T-helper 2 cell treated with Interferon-gamma antibody and Interleukin-4, amounts not matched to agents 5 μg/mL and 100 μg/mL, for 36 hours (primary cell): Measurements from ENCODE around the gene SMIM35.

Experiments used
- DNase-seq: peaks from one replicate; pipeline ENCODE4 v3.0.0; 2021; ENCODE audit warnings: low spot score
- H3K27ac Mint-ChIP-seq: one replicate; pipeline ENCODE4 v1.8.0; 2021; ENCODE audit warnings: mild to moderate bottlenecking, mixed read lengths
- H3K27me3 Mint-ChIP-seq: one replicate; pipeline ENCODE4 v1.8.0; 2021; ENCODE audit warnings: low read depth, mixed read lengths
- H3K36me3 Mint-ChIP-seq: one replicate; pipeline ENCODE4 v1.8.0; 2021; ENCODE audit warnings: low read depth, mixed read lengths
- H3K4me1 Mint-ChIP-seq: one replicate; pipeline ENCODE4 v1.8.0; 2021; ENCODE audit warnings: low read depth, mixed read lengths
- H3K4me3 Mint-ChIP-seq: one replicate; pipeline ENCODE4 v1.8.0; 2022; ENCODE audit warnings: mild to moderate bottlenecking, moderate library complexity, mixed read lengths
- H3K9me3 Mint-ChIP-seq: one replicate; pipeline ENCODE4 v1.8.0; 2021; ENCODE audit warnings: mixed read lengths

SMIM35 gene

GRCh38 chr11:118028626-118029025, 58.1 kb downstream of the SMIM35 start:
- peaks cover 35% of the 10 kb centered on the region for H3K4me1 Mint-ChIP-seq
- peaks cover 24% of the 10 kb centered on the region for H3K9me3 Mint-ChIP-seq
- DNase-seq: no peak
- peak overlapping the region; percentile 49 for H3K27ac Mint-ChIP-seq
- H3K4me3 Mint-ChIP-seq: no peak overlapping the region
- H3K27me3 Mint-ChIP-seq: no peaks in the 10 kb centered on the region
- H3K36me3 Mint-ChIP-seq: peaks cover 10% of the 10 kb centered on the region

DNA sequence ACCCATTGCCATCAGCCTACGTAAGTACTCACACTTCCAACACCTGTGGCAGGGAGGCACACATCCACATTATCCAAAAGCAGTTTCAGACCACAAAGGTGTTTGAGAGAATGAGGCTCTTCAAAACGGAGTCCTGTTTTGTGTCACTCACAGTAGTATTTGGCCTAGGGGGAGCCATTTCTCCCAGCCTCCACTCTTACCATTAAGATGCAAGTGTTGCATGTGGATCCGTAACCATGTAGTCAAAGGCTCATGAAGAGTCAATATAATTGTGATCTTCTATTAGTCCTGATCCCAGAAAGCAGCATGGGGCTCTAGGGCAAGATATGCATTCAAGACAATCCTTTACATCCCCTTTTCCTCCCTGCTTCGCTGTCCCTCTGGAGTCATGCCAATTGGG, 59.1 kb downstream of the SMIM35 start:
- no peak for DNase-seq
- H3K9me3 Mint-ChIP-seq: peaks cover 28% of the 10 kb centered on the region
- no peaks in the 10 kb centered on the region for H3K27me3 Mint-ChIP-seq
- no peak overlapping the region for H3K27ac Mint-ChIP-seq
- no peak overlapping the region for H3K4me3 Mint-ChIP-seq
- peaks cover 10% of the 10 kb centered on the region for H3K36me3 Mint-ChIP-seq
- peaks cover 32% of the 10 kb centered on the region for H3K4me1 Mint-ChIP-seq

DNA sequence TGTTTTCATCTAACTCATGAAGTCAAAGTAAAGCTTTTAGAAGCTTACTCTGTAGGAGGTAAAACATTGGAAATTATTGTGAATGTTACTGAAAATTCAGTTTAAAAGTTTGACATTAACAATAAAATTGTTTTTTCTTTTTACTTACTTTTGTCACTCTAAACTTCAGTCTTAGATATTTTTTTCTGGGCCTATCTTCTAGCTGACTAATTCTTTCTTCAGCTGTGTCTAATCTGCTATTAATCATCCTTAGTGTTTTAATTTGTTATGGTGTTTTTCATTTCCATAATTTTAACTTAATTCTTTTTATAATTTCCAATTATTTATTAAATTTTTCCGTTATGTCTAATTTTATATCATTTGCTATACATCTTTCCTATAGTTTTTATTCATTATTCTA, 65.6 kb downstream of the SMIM35 start:
- no peak for DNase-seq
- Mint-ChIP-seq H3K27ac (no peak overlapping the region), H3K4me1 (peaks cover 22% of the 10 kb centered on the region), H3K4me3 (no peak overlapping the region), H3K9me3 (peaks cover 77% of the 10 kb centered on the region), H3K36me3 (peaks cover 42% of the 10 kb centered on the region), H3K27me3 (no peaks in the 10 kb centered on the region)

- no peak overlapping the region for H3K4me3 Mint-ChIP-seq
- no peak for DNase-seq
- no peaks in the 10 kb centered on the region for H3K27me3 Mint-ChIP-seq
- peaks cover 40% of the 10 kb centered on the region for H3K4me1 Mint-ChIP-seq
- H3K9me3 Mint-ChIP-seq: peaks cover 72% of the 10 kb centered on the region
- no peak overlapping the region for H3K27ac Mint-ChIP-seq
- peaks cover 54% of the 10 kb centered on the region for H3K36me3 Mint-ChIP-seq
Measured at GRCh38 chr11:118018401-118018800, 68.4 kb downstream of the SMIM35 start.

DNA sequence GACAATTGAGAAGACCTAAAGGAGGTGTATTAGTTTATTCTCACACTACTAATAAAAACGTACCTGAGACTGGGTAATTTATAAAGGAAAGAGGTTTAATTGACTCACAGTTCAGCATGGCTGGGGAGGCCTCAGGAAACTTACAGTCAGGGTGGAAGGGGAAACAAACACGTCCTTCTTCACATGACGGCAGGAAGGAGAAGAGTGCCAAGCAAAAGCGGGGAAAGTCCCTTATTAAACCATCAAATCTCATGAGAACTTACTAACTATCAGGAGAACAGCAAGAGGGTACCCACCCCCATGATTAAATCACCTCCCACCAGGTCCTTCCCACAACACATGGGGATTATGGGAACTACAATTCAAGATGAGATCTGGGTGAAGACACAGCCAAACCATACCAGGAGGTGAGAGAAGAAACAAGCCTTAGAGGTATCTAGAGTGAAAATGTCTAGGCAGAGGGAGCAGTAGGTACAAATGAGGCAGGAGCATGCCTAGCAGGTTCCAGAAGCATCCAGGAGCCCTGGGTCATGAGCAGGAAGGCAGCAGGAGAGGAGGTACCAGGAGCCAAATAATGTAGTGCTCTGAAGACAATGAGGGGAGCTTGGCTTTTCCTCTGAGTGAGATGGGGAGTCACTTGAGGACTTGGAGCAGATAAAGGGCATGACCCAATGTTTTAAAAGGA, 69.0 kb downstream of the SMIM35 start:
- Mint-ChIP-seq H3K4me3 (no peak overlapping the region), H3K27me3 (no peaks in the 10 kb centered on the region), H3K36me3 (peaks cover 59% of the 10 kb centered on the region), H3K4me1 (peaks cover 43% of the 10 kb centered on the region), H3K9me3 (peaks cover 68% of the 10 kb centered on the region), H3K27ac (no peak overlapping the region)
- DNase-seq: no peak

- Mint-ChIP-seq H3K9me3 (peaks cover 63% of the 10 kb centered on the region), H3K4me3 (no peak overlapping the region), H3K36me3 (peaks cover 60% of the 10 kb centered on the region), H3K4me1 (peaks cover 49% of the 10 kb centered on the region), H3K27me3 (no peaks in the 10 kb centered on the region), H3K27ac (peak overlapping the region; percentile 5)
- no peak for DNase-seq
Measured at GRCh38 chr11:118017111-118017510, 69.7 kb downstream of the SMIM35 start.

DNA sequence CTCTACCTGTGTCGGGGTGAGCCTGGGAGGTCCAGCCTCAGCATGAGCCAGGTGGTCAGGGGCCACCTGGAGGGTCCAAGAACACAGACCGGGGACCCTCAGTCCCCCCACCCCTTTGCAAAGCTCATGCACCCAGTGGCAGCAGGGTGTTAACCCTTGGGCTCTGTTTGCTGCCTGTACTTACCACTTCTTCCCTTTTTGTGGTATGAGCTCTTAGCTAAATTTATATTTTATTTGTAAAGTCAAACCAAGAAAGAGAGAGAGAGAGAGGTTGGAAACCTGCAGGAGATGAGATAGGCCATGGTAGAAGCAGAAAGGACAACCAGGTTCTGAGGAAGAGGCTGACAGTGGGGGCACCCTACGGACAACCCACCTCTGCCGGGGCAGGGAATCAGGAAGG, 70.7 kb downstream of the SMIM35 start:
- peak overlapping the region; percentile 89 for H3K27ac Mint-ChIP-seq
- peaks cover 58% of the 10 kb centered on the region for H3K36me3 Mint-ChIP-seq
- peak overlapping the region; percentile 69 for H3K4me3 Mint-ChIP-seq
- peaks cover 55% of the 10 kb centered on the region for H3K9me3 Mint-ChIP-seq
- no peaks in the 10 kb centered on the region for H3K27me3 Mint-ChIP-seq
- peaks cover 56% of the 10 kb centered on the region for H3K4me1 Mint-ChIP-seq
- no peak for DNase-seq

GRCh38 chr11:118015385-118015841, 71.3 kb downstream of the SMIM35 start:
- H3K9me3 Mint-ChIP-seq: peaks cover 48% of the 10 kb centered on the region
- DNase-seq: no peak
- no peaks in the 10 kb centered on the region for H3K27me3 Mint-ChIP-seq

GRCh38 chr11:118014022-118014421, 72.7 kb downstream of the SMIM35 start:
- no peak for DNase-seq
- Mint-ChIP-seq H3K27me3 (no peaks in the 10 kb centered on the region), H3K9me3 (peaks cover 35% of the 10 kb centered on the region), H3K27ac (peak overlapping the region; percentile 89), H3K36me3 (peaks cover 47% of the 10 kb centered on the region), H3K4me1 (peaks cover 67% of the 10 kb centered on the region), H3K4me3 (peak overlapping the region; percentile 58)

More at GRCh38 chr11:118015385-118015841, 71.3 kb downstream of the SMIM35 start:
- Mint-ChIP-seq H3K4me1 (peaks cover 57% of the 10 kb centered on the region), H3K27ac (peak overlapping the region; percentile 89), H3K36me3 (peaks cover 55% of the 10 kb centered on the region), H3K4me3 (peak overlapping the region; percentile 69)

GRCh38 chr11:118012083-118012669, 74.6 kb downstream of the SMIM35 start:
- Mint-ChIP-seq H3K9me3 (peaks cover 18% of the 10 kb centered on the region), H3K4me1 (peaks cover 86% of the 10 kb centered on the region), H3K4me3 (peak overlapping the region; percentile 30), H3K36me3 (peaks cover 38% of the 10 kb centered on the region), H3K27me3 (no peaks in the 10 kb centered on the region), H3K27ac (peak overlapping the region; percentile 88)
- DNase-seq: no peak

DNA sequence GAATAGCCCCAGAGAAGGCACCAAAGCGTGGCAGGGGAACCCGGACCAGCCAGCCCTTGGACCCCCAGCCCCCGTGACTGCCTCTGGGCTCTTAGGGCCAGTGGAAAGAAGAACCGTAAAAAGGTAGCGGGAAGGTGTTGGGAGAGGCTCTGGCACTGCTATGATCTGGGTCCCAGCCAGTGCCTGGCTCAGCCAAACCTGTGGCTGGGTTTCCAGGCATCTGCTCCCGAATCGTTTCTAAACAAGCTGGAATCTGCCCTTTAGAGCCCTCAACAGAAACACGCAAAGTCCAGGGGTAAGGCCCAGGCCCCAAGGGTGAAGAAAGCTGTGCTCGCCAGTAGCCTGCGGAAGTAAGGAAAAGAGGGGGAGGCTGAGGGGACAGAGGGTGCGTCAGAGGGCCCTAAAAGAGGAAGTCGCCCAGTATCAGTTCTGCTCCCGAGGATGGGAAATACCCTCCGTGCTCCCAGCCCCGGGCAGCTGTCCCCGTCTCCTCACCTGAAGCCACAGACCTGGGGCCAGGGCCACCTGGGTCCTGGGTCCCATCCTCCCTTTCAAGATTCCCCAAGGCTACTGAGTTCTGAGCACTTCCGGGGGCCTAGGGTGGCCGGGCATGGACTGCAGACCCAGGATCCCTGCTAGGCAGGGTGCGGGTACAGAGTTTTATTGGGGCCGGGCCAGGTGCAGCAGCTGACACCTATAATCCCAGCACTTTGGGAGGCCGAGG, 75.9 kb downstream of the SMIM35 start:
- no peaks in the 10 kb centered on the region for H3K27me3 Mint-ChIP-seq
- DNase-seq: no peak
- no peak overlapping the region for H3K4me3 Mint-ChIP-seq
- H3K27ac Mint-ChIP-seq: peak overlapping the region; percentile 60
- peaks cover 39% of the 10 kb centered on the region for H3K36me3 Mint-ChIP-seq
- peaks cover 7% of the 10 kb centered on the region for H3K9me3 Mint-ChIP-seq
- H3K4me1 Mint-ChIP-seq: peaks cover 85% of the 10 kb centered on the region

DNA sequence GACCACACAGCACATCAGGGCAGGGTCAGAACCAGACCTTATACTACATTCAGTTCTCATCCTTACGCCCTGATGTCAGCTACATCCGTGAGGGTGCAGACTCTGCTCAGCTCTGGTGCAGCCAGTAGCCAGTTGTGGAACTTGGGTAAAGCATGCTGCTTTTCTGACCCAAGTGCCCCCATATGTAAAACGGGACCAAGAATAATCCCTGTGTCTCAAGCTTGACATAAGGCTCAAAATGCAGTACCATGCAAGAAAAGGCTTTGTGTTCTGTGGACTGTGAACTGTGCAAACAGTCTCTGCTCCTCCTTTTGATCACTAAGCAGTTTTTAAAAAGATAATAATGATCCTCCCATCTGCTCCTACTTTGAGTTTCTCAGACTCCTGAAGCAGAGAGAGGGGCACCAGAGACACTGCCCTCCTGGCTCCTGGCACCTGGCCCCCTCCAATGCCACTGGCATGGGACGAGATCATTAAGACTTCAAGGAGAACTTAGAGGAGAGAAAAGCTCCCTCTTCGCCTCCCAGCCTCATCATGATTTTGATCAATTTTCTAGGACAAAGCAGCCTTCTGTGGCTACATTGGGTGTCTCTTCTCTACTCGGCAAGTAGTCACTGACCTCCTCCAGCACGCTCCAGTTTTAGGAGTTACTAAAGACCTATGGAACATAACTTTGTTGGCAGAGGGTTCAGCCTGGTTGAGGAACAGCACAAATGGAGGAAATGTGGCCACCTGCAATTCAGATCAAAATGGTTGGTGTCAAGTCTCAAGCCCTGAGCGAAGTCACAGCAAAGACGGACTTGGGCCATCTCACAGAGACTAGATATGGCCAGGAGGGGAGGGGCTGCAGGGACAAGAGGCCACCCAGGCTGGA, 76.7 kb downstream of the SMIM35 start:
- H3K9me3 Mint-ChIP-seq: peaks cover 7% of the 10 kb centered on the region
- peak overlapping the region; percentile 60 for H3K27ac Mint-ChIP-seq
- no peak overlapping the region for H3K4me3 Mint-ChIP-seq
- peaks cover 41% of the 10 kb centered on the region for H3K36me3 Mint-ChIP-seq
- H3K4me1 Mint-ChIP-seq: peaks cover 84% of the 10 kb centered on the region
- DNase-seq: no peak
- H3K27me3 Mint-ChIP-seq: no peaks in the 10 kb centered on the region

DNA sequence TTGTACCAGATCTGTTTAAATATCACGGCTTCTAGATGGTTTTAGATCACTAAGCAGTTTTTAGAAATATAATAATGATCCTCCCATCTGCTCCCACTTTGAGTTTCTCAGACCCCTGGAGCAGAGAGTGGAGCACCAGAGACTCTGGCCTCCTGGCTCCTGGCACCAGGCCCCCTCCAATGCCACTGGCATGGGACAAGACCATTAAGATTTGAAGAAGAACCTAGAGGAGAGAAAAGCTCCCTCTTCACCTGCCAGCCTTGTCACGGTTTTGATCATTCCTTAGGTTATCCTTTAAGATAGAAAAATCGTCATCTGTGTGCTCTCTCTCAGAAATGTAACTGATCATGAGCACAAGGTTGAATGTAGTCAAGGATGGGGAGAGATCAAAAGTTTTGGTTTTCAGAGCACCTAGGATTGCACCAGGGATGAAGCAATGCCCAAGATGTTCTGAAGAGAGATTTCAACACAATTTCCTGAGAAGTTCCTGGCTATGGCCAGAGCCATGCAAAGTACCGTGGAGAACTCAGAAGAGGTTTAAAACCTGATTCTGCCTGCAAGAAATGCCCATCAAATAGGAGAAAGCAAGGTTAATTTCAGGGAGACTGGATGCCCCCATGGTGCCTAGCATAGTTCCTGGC, 78.4 kb downstream of the SMIM35 start:
- peak overlapping the region; percentile 70 for H3K4me3 Mint-ChIP-seq

More for the DNA sequence above, 78.4 kb downstream of the SMIM35 start:
- DNase-seq: no peak
- H3K4me1 Mint-ChIP-seq: peaks cover 84% of the 10 kb centered on the region
- peak overlapping the region; percentile 94 for H3K27ac Mint-ChIP-seq
- peaks cover 5% of the 10 kb centered on the region for H3K9me3 Mint-ChIP-seq
- peaks cover 45% of the 10 kb centered on the region for H3K36me3 Mint-ChIP-seq
- no peaks in the 10 kb centered on the region for H3K27me3 Mint-ChIP-seq
